Jurkat, Clone E6-1 (cell line): ENCODE measurements around the gene GPR3.
"Not testable (repeated sequence)": the region's sequence is repeated elsewhere in the genome, so short reads cannot be mapped to it uniquely, and the experiment has no call there.

ENCODE experiments used
- DNase-seq: peaks from one replicate; pipeline ENCODE4 v3.0.0-alpha.2; 2011; ENCODE audit warnings: low read depth, low spot score
- H3K4me3 ChIP-seq: 2 replicates; pipeline ENCODE4 v1.5.1; 2011; ENCODE audit warnings: mild to moderate bottlenecking, low read length, control low read depth, moderate library complexity

The GPR3 gene

DNA sequence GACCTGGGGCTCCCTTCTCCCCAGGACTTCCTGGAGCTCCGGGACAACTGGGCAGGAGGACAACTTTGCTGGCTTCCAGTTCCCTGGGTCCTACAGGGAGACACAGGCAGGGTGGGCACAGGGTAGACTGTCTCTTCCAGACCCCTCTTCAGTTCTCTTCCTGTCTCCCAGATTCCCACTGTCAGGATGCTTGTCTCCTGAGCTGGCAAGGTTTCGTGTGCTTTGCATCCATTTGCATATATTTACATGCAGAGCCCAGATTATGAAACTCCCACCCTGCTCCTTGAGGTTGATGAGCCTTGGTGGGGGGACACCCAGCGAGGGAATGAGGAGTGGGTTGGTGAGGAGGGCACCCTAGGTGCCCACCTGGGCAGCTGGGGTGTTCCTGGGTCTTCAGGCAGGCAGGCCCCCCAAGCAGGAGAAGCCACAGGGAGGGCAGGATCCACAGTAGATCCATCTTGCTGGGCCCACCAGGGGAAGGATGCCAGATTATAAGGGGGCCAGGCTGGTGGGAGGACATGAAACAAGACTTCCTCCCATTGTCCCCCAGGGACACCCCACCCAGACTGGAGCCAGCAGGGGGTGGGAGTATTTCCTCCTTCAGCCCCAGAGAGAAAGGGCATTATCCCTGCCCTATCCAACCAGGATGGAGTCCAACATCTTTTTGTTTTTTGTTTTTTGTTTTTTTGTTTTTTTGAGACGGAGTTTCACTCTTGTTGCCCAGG lies 17.9 kb upstream of the GPR3 start, which contains the start of gene FCN3:
Gene FCN3 (minus strand): TSS at position 463 of the 725 bp plus-strand sequence. CDS start 6 bp downstream, at position 457.
- DNase-seq = no peak
- no peak within 1 kb of the TSS for H3K4me3 ChIP-seq

DNA sequence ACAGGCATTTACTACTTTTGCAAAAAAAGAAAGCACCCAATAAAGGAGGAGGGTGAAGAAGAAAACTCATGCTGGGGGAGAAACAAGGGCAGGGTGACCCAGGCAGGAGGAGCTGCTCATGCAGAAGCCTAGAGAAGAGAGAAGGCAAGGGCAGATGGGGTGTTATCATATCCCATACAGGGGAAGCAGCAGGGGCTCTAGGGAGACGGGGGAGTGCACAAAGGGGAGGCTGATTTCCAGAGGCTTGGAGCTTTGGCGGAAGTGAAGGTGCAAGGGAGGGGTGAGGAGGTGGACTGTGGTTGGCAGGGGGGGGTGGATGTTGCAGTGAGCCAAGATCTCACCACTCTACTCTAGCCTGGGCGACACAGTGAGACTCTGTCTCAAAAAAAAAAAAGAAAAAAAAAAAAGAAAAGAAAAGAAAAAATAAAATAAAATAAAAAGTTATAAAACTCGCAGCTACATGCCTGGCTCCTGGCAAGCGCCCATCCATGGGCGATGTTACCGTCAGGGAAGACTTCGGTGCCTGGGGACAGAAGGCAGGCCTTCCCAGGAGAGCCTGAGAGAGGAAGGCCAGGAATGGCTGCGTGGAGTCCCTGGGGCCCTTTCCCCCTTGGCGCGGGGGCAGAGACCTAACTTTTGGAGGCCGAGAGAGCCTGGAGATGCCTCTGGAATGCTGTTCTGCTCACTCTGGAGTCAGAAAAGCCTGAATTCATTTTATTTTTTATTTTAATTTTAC lies 14.5 kb upstream of the GPR3 start:
- H3K4me3 ChIP-seq = no peak overlapping the region
- DNase-seq = no peak

DNA sequence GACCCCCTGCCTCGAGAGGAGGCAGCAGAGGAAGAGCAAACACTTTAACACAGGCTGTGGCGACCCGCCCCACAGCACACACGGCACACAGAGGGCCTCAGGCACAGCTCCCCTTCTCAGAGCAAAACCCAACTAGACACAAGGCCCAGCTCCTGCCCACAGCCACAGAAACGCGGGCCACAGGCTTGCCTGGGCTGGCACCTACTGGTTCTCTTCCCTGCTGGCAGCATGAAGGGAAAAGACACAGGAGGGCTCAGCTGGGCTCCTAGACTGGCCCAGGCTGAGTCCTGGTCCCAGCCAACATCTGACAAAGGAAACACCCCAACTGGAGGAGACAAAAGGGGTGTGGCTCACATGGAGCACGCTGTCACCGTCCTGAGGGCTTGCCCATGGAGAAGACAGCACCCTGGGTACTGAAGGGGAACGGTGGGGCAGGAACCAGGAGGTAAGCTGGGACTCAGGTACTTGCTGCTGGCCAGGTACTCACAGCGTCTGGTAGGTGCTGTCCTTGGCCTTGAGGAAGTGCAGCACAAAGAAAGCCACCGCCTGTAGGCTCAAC lies 12.8 kb upstream of the GPR3 start:
- H3K4me3 ChIP-seq = no peak overlapping the region
- DNase-seq = no peak

DNA sequence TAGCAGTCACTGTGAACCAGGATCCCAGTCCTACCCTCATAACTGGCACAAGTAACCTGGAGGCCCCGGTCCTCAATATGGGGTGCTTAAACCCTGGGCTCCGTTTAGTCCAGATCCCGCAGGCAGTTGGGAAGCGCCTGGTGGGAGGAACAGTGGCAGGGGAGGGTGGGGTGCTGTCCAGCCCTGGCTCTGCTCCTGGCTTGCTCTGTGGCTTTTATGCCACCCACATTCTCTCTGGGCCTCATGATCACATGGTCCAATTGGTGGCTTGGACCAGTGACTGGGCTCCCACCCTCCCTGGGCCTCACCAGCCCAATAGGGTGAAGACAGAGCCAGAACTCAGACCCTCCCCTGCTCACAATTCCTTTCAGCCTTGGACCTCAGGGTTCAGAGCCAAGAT lies 12.2 kb upstream of the GPR3 start:
- no peak overlapping the region for H3K4me3 ChIP-seq
- DNase-seq = no peak

DNA sequence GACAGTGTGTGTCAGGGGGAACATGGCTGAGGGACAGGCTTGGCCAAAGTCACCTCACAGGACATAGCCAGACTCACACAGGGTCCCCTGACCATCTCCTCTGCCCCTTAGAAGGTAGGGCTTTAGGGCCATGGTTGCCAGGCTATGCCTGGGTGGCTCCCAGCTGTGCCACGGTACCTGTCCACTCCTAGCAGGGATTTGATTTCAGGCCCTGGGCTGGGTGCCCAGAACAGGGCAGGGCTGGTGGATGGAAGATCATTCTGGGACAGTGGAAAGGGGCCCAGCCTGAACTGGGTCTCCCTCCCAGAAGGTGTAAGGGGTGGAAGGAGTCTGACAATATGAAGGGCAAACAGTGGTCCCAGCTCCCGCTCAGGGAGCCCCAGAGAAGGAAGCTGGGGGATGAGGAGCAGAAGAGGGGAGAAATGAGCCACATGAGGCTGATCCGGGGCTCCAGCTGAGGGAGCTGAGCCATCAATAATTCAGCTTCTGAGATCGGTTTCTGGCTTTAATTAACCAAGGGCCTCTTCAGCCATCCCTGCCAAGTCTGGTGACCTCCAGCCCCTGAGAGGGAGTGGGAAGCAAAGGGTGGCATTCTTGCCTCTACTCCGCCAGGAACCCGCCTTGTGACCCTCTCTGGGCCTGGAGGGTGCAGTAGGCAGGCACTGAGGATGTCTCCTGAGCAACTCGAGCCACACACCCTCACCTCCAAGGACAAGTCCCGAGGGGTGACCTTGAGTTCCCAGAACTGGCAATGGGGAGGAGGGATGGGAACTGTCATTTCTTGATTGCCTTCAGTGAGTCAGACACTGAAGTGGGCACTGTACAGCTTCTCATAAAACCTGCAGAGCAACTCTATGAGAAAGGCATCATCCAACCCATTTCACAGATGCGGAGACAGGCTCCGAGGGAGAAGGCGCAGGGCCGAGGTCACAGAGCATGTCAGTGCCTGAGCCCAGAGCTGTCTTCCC lies 11.4 kb upstream of the GPR3 start:
- DNase-seq = no peak
- no peak overlapping the region for H3K4me3 ChIP-seq

DNA sequence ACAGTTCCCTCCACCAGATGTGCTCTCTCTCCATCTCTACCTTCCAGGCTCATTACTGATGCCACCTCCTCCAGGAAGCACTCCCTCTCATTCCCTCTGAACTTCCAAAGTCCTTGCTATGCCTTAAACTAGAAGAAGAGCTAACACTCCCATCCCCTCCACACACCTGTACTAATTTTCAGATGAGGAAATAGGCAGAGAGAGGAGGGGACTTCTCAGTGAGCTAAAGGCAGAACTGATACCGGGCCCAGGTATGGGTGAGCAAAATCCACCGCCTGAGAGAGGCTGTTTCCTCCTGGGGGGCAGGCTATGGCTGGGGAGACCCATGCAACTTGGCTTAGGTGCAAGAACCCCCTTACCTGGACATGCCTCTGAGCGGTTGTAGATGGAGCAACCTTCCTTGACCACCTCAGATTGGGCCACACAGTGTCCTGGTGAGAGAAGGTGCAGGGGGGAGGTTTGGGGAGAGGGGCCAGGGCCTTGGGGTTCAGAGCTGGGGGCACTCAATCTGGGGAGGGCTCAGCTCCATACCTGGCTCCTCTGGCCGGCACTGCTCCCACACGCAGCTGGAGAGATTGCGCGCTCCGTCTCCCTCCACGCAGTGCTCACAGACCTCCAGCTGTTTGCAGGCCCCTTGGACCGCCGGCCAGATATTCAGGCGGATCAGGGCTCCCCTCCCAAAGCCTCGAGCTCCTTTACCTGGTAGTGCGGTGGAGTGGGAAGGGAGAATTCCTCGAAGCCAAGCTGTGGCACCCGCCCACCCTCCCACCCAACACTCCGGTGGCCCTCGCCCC lies 10.3 kb upstream of the GPR3 start:
- no peak overlapping the region for H3K4me3 ChIP-seq
- DNase-seq = no peak

DNA sequence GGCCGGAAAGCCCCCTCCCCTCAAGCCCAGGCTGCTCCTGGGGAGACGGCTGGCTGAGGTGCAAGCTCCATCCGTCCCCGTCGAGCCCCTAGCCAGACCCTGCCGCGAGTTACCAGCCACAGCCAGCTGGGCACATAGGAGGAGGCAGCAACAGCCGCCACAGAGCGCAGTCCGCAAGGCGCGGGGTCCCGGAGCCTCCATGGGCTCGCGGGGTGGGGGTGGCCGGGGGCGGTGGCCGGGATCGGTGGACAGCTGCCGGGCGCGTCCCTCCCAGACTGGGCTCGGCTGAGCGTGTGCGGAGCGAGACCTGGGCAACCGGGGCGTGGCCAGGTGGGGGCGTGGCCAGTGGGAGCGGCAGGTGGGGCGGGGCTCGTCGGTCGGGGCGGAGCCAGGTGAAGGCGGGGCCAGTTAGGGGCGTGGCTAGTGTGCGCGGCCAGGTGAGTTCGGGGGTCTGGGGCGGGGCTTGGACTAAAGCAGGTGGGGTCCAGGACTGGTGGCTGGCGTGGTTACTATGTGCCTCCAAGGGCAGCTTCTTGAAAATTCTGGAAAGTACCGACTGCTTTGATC lies 9.3 kb upstream of the GPR3 start, which contains the start of gene CD164L2:
Gene CD164L2 (minus strand): TSS at position 295 of the 567 bp plus-strand sequence. CDS start 94 bp downstream, at position 201.
- H3K4me3 ChIP-seq = no peak within 1 kb of the TSS
- DNase-seq = no peak

DNA sequence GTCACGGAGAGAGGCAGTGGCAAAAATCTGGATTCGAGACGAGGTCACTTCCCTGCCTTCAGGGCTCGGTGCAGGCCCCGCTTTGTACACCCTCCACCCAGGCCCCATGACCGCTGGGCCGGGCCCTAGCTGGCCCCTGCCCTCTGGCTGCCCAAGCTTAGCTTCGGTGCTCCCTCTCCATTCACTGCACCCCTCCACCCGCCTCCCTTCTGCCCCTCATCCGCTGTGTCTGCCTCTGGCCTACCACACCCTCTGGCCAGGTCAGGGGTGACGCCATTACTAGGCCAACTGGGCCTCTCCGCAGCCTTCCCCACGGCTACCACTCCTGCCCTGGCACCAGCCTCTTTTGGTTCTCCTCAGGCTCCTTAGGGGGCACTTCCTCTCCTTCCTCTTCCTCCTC lies 8.8 kb upstream of the GPR3 start:
- DNase-seq = no peak
- no peak overlapping the region for H3K4me3 ChIP-seq

DNA sequence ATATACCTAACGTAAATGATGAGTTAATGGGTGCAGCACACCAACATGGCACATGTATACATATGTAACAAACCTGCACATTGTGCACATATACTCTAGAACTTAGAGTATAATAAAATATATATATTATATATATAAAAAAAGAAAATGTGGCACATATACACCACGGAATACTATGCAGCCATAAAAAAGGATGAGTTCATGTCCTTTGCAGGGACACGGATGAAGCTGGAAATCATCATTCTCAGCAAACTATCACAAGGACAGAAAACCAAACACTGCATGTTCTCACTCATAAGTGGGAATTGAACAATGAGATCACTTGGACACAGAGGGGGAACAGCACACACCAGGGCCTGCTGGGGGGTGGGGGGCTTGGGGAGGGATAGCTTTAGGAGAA lies 7.6 kb upstream of the GPR3 start:
- H3K4me3 ChIP-seq, DNase-seq: not testable (repeated sequence)

DNA sequence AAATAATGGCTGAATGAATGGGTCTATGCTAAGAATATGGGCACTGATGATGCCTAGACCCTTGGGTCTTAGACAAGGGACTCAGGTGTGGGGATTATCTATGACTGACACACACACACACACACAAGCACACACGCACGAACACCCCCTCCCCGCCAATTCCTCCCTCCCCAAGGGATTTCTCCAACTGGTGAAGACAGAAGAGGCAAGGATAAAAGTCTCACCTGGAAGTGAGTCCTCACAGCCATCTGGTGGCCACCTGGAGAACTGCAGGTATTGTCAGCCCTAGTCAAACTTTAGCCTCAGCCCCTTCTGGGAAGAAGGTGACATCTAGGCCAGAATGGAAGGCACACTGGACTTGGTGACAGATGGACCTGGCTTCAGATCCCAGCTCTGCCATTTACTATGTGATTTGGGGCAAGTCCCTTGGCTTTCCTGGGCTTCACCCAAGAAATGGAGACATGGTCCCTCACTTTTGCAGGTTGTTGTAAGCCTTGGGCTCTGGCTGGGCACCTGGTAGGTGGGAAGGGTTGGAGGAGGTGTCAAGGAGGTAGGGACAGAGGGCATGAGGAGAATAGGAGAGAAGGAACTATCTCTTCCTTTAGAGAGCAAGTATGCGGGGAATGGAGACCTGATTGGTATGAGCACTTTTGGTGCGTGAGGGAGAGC lies 4.0 kb upstream of the GPR3 start:
- no peak overlapping the region for H3K4me3 ChIP-seq
- DNase-seq = peak; percentile 43

DNA sequence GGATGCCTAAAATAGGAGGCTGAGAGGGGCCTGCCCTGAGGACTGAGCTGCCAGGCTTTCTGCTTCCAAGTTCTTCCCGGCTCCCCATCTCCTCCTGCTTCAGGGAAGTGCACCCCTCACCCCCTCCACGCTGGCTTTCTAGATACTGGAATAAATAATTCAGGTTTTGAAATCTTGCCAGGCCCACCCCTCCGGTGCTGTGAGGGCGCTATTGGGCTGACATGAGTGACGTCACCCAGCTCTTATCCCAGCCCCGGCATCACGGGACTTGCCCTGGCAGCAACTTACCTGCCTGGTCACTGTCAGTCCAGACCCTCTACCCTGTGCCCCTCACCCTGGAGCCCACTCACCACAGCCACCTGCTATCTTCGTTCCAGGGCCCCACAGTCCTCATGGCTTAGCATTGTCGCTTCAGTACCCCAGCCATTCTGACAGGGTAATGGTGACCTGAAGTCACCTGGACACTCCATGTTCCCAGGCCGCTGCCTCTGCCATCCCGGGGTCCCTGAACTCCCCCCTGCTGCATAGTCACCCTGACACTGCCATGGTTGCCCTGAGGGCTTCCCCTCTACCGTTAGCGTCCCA lies 819 bp upstream of the GPR3 start:
- H3K4me3 ChIP-seq = peak overlapping the region; percentile 29; the same call in 1 of the 2 replicates
- DNase-seq = no peak

DNA sequence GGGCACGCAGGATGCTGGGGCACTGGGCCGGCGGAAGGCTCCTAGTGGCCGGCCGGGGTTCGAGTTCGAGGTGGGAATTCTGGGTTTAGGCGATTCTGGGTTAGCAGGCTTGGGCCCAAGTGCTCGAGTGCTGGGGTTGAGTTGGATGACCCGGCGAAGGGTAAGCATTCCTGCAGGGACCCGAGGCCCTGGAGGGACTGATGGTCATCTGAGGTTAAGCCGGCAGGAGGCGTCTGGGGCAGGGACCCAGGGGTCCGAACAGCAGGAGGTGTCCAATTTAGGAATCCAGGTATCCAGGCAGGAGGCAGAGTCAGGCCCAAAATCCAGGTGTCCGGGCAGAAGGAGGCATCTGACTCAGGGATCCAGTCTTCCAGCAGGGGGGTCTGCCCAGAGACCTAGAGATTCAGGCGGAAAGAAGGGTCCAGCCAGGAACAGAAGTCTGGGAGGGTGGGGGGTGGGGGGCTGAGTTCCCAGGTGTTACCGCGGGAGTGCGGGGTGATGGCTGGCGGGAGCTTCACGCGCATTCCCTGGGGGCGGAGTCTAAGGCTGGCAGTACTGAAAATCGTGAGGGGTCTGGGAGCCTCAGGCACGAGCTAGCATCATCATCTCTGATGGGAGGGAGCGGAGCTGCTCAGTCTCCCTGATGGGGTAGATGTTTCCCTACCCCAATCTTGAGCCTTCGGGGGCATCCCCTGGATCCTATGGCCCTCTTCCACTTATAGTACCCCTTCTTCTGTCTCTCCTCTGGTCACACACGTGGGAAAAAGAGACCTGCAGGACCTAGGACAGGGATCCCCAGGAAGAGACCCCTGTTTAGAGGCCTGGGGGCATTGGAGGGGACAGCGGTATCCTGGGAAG lies 585 bp downstream of the GPR3 start:
- DNase-seq = no peak
- H3K4me3 ChIP-seq = peak overlapping the region; percentile 64

DNA sequence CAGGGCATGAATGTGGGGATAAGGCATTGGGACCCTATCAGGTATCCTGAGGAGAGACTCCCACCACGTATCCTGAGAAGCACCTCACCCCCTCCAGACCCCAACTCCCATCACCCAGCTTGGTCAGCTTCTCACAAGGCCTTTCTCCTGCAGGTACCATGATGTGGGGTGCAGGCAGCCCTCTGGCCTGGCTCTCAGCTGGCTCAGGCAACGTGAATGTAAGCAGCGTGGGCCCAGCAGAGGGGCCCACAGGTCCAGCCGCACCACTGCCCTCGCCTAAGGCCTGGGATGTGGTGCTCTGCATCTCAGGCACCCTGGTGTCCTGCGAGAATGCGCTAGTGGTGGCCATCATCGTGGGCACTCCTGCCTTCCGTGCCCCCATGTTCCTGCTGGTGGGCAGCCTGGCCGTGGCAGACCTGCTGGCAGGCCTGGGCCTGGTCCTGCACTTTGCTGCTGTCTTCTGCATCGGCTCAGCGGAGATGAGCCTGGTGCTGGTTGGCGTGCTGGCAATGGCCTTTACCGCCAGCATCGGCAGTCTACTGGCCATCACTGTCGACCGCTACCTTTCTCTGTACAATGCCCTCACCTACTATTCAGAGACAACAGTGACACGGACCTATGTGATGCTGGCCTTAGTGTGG lies 1.3 kb downstream of the GPR3 start:
- H3K4me3 ChIP-seq = no peak overlapping the region

DNA sequence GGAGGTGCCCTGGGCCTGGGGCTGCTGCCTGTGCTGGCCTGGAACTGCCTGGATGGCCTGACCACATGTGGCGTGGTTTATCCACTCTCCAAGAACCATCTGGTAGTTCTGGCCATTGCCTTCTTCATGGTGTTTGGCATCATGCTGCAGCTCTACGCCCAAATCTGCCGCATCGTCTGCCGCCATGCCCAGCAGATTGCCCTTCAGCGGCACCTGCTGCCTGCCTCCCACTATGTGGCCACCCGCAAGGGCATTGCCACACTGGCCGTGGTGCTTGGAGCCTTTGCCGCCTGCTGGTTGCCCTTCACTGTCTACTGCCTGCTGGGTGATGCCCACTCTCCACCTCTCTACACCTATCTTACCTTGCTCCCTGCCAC lies 1.8 kb downstream of the GPR3 start:
- DNase-seq = no peak
- H3K4me3 ChIP-seq = no peak overlapping the region

More for the DNA sequence above, 1.3 kb downstream of the GPR3 start:
- DNase-seq = no peak

DNA sequence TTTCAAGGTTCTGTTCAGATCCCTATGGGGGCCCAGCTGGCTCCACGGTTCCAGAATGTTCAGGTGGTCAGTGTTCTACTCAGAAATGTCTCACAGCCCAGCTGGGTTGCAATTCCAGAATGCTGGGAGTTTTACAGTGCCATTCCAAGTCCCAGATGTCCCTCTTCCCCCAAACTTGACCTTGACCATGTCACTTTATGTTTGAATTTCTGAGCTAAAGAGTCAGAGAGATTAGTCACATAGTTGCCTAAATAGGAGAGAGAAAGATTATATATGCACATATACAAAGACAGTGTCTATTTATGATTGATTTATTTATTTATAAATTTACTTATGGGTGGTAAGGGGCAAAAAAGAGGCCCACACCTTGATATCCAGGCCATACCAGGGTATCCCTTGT lies 2.5 kb downstream of the GPR3 start:
- DNase-seq = no peak
- no peak overlapping the region for H3K4me3 ChIP-seq
